Sciatic nerve (tissue), 2 donors: ENCODE measurements around the gene ERVFRD-1. TPM values are rescaled to one million over a fixed set of nuclear protein-coding genes. Genes with fewer than 3 reads are reported as not detected.

Experiments
- ATAC-seq: fragments of 200-7000 bp; cut with Tn5 transposase; one replicate; pipeline ENCODE4 v1.9.1; 2020; ENCODE audit warnings: mild to moderate bottlenecking, moderate library complexity
- DNase-seq: peaks from one replicate; pipeline ENCODE4 v3.0.0-alpha.2; 2020; ENCODE audit warnings: low spot score
- intact Hi-C: fragments of 100-400 bp; cut with DNase I; formaldehyde crosslinking; loops from one replicate; pipeline ENCODE4 v1.14.2; 2022
- total RNA-seq: library from RNA; stranded (reverse); fragmentation: NEBNext Ultra II Directional; extraction: Animal tissue kit (Norgen Biotek cat#: 25700); gene quantifications from one replicate; pipeline ENCODE4 v1.2.1, GENCODE V29; 2021
- donor health status: DM: no; HTN: no; CAD: no.
- donor health status: DM: no; HTN: no; CAD: no.

The ERVFRD-1 gene
- total RNA-seq, 1 donor from 2014 or later = 0.22 TPM

DNA sequence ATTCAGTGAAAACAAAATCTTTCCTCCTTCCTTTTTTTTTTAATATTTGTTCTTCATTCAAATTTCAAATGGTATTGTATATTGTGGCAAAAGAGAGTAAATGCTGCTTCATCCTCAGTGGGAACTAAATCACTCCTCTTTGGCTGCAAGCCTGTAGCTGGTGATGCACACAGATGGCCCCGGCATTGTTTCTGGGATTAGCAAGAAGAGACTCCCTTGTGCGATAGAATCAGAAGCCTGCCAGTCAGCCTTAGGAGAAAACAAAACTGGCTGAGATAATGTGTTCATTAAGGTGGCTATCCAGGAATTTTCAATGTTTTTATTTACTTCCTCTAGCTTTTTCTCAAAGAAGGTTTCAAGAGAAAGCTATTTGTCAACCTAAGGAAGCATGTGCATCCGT, 46.7 kb downstream of the ERVFRD-1 start:
- no peak for ATAC-seq
- intact Hi-C loops = no loop called here
- DNase-seq = no peak

- no peak for ATAC-seq
- intact Hi-C loops = no loop called here
Observed at GRCh38 chr6:11062715-11063114, 48.8 kb downstream of the ERVFRD-1 start.

DNA sequence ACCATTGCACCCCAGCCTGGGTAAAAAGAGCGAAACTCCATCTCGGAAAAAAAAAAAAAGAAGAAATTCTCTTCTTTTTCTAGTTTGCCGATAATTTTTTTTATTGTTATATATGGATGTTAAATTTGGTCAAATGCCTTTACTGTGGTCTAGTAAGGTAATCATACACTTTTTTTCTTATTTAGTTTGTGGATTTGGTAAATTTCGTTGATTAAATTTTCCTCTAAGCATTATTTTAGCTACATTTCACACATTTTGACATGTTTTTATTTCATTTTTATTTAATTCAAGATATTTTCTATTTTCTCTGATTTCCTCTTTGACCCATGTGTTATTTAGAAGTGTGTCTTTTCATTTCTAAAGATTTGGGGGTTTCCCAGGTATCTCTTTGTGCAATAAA, 49.4 kb downstream of the ERVFRD-1 start:
- ATAC-seq (no peak), DNase-seq (no peak)
- intact Hi-C loops = no loop called here

More at GRCh38 chr6:11062715-11063114, 48.8 kb downstream of the ERVFRD-1 start:
- DNase-seq = no peak

DNA sequence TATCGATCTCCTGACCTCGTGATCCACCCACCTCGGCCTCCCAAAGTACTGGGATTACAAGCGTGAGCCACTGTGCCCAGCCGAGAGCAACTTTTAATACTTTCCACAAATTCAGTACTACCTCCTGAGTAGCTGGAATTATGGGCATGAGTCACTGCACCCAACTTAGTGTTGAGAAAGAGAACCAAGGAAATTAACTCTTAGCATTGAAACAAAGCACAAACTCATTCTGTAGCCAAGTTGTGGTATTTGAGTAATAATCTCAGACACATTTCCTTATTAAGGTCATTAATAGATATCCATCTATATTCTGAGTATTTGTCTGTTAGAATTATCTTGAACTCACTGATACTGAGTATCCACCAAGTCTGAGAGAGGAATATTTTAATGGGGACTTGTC, 53.1 kb downstream of the ERVFRD-1 start:
- no peak for ATAC-seq
- intact Hi-C loops = no loop called here

DNA sequence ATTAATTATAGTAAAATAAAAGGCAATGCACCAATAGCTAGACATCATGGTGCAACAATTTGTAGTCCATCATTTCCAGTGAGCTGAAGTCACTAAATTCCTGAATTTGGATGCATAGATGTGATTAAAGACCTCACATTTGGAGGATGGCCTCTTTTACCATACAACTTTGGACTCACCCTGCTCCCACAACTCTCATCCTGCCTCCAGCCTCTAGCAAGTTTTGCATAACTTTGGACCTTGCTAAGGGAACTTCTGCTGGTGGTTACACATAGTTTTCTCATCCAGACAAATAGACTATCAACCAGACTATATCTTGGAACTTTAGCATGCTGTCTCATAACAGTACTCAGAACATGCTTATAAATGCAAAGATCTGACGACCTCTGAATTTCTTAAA, 54.7 kb downstream of the ERVFRD-1 start:
- DNase-seq (no peak), ATAC-seq (no peak)
- intact Hi-C loops = no loop called here

More for the DNA sequence above, 53.1 kb downstream of the ERVFRD-1 start:
- no peak for DNase-seq

DNA sequence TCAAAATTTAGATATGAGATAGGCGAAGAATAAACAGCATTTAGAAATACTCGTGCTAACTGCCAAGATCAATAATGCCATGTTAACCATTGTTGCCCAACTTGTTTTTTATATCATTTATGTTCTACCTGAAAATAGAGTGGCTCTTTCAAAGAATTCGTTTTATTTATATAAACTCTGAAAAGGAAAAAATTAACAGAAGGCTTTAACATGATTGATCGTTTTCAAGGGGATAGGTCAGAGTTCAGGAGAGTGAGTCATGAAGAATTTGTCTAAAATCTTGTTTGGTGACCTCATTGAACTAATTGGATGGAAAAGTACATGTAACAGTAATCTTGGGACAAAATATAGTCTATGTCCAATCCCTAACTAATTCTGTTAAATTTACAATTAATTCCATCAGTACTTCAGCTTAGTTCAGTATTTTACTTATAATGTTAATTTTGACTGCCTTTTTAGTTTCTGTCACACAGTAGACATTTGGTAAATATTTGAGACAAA, 56.3 kb downstream of the ERVFRD-1 start:
- no peak for DNase-seq

GRCh38 chr6:11054722-11055121, 56.8 kb downstream of the ERVFRD-1 start:
- intact Hi-C loops = no loop called here
- no peak for ATAC-seq
- DNase-seq = no peak

More for the DNA sequence above, 56.3 kb downstream of the ERVFRD-1 start:
- no peak for ATAC-seq
- intact Hi-C loops = no loop called here

DNA sequence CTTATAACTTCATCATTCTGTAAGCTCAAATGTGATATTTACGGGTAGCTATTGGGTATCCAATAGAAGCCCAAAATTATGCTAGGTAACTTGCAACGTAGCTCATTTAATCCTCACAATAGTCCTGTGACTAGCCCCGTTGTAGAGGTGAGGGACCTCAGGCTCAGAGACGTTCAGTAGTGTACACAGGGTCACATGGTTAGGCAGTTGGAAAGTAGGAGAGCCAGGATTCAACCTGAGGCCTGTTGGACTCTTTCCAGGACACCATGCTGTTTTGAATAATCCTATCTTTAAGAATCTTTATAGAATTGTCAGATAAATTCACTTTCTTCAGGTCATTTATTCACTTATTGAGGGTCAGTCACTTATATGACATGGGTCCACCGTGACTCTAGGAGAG, 58.2 kb downstream of the ERVFRD-1 start:
- ATAC-seq (no peak), DNase-seq (no peak)
- intact Hi-C loops = no loop called here

Other genes starting within 250 kb of the ERVFRD-1 start
- not detected for gene GCM2, start 229.7 kb downstream of the ERVFRD-1 start, total RNA-seq
- gene SYCP2L, start 224.7 kb downstream of the ERVFRD-1 start, total RNA-seq = 1.3 TPM
- gene ELOVL2, start 67.4 kb downstream of the ERVFRD-1 start, total RNA-seq = 2.9 TPM
- gene SMIM13, start 17.9 kb downstream of the ERVFRD-1 start, total RNA-seq = 17.2 TPM
- gene NEDD9, start 120.9 kb upstream of the ERVFRD-1 start, total RNA-seq = 55.4 TPM